ENCODE data around the gene TOE1.

DNA sequence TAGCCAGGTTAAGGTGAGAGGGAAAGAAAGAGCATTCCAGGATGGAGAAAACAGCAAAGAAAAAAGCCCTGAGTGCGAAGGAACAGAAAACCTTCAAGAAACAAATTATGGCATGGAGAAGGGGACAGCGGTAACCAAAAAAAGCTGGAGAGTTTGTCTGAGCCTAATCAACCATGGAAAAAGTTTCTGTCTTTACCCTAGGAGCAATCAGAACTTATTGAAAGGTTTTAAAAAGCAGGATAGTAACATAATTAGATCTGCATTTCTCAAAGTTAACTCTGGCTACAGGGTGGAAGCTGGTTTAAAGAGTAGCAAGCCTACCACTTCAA lies 39.3 kb upstream of the TOE1 start:
- TF ChIP-seq, protein P1, sequence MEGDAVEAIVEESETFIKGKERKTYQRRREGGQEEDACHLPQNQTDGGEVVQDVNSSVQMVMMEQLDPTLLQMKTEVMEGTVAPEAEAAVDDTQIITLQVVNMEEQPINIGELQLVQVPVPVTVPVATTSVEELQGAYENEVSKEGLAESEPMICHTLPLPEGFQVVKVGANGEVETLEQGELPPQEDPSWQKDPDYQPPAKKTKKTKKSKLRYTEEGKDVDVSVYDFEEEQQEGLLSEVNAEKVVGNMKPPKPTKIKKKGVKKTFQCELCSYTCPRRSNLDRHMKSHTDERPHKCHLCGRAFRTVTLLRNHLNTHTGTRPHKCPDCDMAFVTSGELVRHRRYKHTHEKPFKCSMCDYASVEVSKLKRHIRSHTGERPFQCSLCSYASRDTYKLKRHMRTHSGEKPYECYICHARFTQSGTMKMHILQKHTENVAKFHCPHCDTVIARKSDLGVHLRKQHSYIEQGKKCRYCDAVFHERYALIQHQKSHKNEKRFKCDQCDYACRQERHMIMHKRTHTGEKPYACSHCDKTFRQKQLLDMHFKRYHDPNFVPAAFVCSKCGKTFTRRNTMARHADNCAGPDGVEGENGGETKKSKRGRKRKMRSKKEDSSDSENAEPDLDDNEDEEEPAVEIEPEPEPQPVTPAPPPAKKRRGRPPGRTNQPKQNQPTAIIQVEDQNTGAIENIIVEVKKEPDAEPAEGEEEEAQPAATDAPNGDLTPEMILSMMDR (conservative IDR thresholded peaks at IDR 0.05; ENCODE audit: low read depth, low read length): no peak
- TF ChIP-seq EZH2 (IDR thresholded peaks at IDR 0.05; ENCODE audit: low read length, unreplicated experiment) (no peak), EZH2phosphoT487 (IDR thresholded peaks at IDR 0.05; ENCODE audit: borderline replicate concordance, low read length) (no peak)
